HepG2 (cell line): ENCODE data around the gene TAPBP. TPM values are rescaled to one million over a fixed set of nuclear protein-coding genes. Genes with fewer than 3 reads are reported as not detected.

Experiments used
- AKAP8 ChIP-seq: sonication (generic); formaldehyde crosslinking; IDR thresholded peaks from 2 replicates; pipeline ENCODE4 v1.5.1; 2020; ENCODE audit warnings: mild to moderate bottlenecking, missing genetic modification reagents
- CCAR2 ChIP-seq: fragments of 200-400 bp; formaldehyde crosslinking; optimal IDR thresholded peaks from 2 replicates; pipeline ENCODE3; 2018; ENCODE audit warnings: low read depth, mild to moderate bottlenecking, low read length, moderate library complexity
- KLF13 ChIP-seq: sonication (generic); formaldehyde crosslinking; IDR thresholded peaks from 2 replicates; pipeline ENCODE4 v1.4.0; 2020; ENCODE audit warnings: mild to moderate bottlenecking, missing genetic modification reagents
- MAFG ChIP-seq: sonication (generic); formaldehyde crosslinking; IDR thresholded peaks from 2 replicates; pipeline ENCODE4 v1.5.1; 2020; ENCODE audit warnings: mild to moderate bottlenecking, missing genetic modification reagents
- SSRP1 ChIP-seq: IDR thresholded peaks from 2 replicates; pipeline ENCODE4 v1.6.1; 2016; ENCODE audit warnings: control low read depth
- ZFP37 ChIP-seq: sonication (generic); formaldehyde crosslinking; IDR thresholded peaks from 2 replicates; pipeline ENCODE4 v1.4.0; 2020; ENCODE audit warnings: missing genetic modification reagents, borderline replicate concordance
- ZNF501 ChIP-seq: sonication (generic); formaldehyde crosslinking; IDR thresholded peaks from 2 replicates; pipeline ENCODE4 v1.5.1; 2020; ENCODE audit warnings: mild to moderate bottlenecking, moderate library complexity, missing genetic modification reagents
- ZNF776 ChIP-seq: sonication (generic); formaldehyde crosslinking; IDR thresholded peaks from 2 replicates; pipeline ENCODE4 v1.4.0; 2020; ENCODE audit warnings: mild to moderate bottlenecking, missing genetic modification reagents
- polyA plus RNA-seq, 8 experiments: library from polyadenylated mRNA; depleted of rRNA in 3 of 8; stranded (reverse) in 7 of 8; unstranded in 1 of 8; fragments of >200 nt; fragmentation: Illumina TruSeq in 4 of 8; extraction: Trizol in 4 of 8; gene quantifications; 2 replicates each; pipeline versions ENCODE4 v1.2.1 to v1.2.3, GENCODE V29; 2011 to 2016; ENCODE audit warnings: low read depth in 4 of 8, missing spikeins in 1 of 8, mixed read lengths in 1 of 8; ENCODE audit not compliant: insufficient read depth in 1 of 8
- total RNA-seq, 5 experiments: library from RNA; depleted of rRNA; stranded (reverse); fragments of >200 nt; fragmentation: Illumina TruSeq; extraction: Trizol; gene quantifications; 2 replicates each; pipeline ENCODE4 v1.2.3, GENCODE V29; 2016; ENCODE audit warnings: low read depth in 1 of 5
- TF ChIP-seq, protein P1 (sequence below): sonication (generic); formaldehyde crosslinking; IDR thresholded peaks from 2 replicates; pipeline ENCODE4 v1.4.0; 2020; ENCODE audit warnings: missing genetic modification reagents
- TF ChIP-seq, protein P2 (sequence below): sonication (generic); formaldehyde crosslinking; IDR thresholded peaks from 2 replicates; pipeline ENCODE4 v1.5.1; 2020; ENCODE audit warnings: missing genetic modification reagents, mild to moderate bottlenecking, borderline replicate concordance
- TF ChIP-seq, protein P3 (sequence below): IDR thresholded peaks from 2 replicates; pipeline ENCODE4 v1.6.1; 2016; ENCODE audit warnings: missing biosample characterization, missing genetic modification reagents, low read depth
- TF ChIP-seq, protein P4 (sequence below): sonication (generic); formaldehyde crosslinking; IDR thresholded peaks from 2 replicates; pipeline ENCODE4 v1.4.0; 2020; ENCODE audit warnings: mild to moderate bottlenecking, low read depth, missing genetic modification reagents
- TF ChIP-seq, protein P5 (sequence below): IDR thresholded peaks from 2 replicates; pipeline ENCODE4 v1.6.1; 2016; ENCODE audit warnings: missing genetic modification reagents, missing compliant biosample characterization
- TF ChIP-seq, protein P6 (sequence below): sonication (generic); formaldehyde crosslinking; IDR thresholded peaks from 2 replicates; pipeline ENCODE4 v1.4.0; 2020; ENCODE audit warnings: missing genetic modification reagents

The TAPBP gene
- total and polyA plus RNA-seq, 2 of the 13 experiments (the other 11 are each of a cell fraction or from before 2014, with no cell fraction given) = 27.4 to 32.3 TPM

DNA sequence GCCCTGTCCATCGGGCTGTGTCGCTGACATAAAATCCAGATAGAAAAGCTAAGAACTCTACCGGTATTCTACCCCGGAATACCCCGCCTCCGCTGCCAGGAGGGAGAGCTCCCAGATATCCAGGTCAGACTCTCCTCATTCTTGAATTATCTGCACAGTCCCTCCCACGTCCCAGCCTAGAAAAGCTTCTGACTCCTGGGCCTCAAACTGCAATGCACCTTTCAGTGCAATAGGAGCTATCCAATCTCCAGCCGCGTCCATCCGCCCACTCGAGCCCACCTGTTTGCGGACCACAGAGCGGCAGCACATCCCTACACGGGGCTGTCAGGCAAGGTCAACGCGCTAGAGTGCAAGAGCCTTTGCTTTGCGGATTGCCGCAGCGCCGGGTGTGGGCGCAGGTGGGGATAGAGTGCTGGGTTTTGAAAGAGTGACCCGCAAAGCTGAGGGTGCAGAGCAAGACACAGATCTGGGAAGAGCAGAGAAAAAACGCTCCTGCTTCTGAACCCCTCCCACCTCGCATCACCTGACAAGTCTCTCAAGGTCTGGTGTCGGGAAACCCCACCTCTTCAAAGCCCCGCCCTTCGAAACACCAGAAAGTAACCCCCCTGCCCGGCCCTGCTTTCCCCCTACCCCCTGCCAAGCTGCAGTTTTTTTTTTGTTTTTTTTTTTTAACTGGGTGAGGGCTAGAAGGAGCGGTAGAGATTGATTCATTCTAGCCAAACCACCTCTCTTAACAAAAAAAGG is 1.3 kb downstream of the TAPBP start (continued):
- TF ChIP-seq, protein P1, sequence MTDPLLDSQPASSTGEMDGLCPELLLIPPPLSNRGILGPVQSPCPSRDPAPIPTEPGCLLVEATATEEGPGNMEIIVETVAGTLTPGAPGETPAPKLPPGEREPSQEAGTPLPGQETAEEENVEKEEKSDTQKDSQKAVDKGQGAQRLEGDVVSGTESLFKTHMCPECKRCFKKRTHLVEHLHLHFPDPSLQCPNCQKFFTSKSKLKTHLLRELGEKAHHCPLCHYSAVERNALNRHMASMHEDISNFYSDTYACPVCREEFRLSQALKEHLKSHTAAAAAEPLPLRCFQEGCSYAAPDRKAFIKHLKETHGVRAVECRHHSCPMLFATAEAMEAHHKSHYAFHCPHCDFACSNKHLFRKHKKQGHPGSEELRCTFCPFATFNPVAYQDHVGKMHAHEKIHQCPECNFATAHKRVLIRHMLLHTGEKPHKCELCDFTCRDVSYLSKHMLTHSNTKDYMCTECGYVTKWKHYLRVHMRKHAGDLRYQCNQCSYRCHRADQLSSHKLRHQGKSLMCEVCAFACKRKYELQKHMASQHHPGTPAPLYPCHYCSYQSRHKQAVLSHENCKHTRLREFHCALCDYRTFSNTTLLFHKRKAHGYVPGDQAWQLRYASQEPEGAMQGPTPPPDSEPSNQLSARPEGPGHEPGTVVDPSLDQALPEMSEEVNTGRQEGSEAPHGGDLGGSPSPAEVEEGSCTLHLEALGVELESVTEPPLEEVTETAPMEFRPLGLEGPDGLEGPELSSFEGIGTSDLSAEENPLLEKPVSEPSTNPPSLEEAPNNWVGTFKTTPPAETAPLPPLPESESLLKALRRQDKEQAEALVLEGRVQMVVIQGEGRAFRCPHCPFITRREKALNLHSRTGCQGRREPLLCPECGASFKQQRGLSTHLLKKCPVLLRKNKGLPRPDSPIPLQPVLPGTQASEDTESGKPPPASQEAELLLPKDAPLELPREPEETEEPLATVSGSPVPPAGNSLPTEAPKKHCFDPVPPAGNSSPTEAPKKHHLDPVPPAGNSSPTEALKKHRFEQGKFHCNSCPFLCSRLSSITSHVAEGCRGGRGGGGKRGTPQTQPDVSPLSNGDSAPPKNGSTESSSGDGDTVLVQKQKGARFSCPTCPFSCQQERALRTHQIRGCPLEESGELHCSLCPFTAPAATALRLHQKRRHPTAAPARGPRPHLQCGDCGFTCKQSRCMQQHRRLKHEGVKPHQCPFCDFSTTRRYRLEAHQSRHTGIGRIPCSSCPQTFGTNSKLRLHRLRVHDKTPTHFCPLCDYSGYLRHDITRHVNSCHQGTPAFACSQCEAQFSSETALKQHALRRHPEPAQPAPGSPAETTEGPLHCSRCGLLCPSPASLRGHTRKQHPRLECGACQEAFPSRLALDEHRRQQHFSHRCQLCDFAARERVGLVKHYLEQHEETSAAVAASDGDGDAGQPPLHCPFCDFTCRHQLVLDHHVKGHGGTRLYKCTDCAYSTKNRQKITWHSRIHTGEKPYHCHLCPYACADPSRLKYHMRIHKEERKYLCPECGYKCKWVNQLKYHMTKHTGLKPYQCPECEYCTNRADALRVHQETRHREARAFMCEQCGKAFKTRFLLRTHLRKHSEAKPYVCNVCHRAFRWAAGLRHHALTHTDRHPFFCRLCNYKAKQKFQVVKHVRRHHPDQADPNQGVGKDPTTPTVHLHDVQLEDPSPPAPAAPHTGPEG (CRISPR knock-in tag) = 0 out of 2 replicates have a peak, but pooled peaks have one; percentile 53
- TF ChIP-seq CCAR2 (no peak), KLF13 (CRISPR knock-in tag) (no peak), AKAP8 (CRISPR knock-in tag) (no peak), ZFP37 (CRISPR knock-in tag) (no peak), MAFG (CRISPR knock-in tag) (no peak), SSRP1 (CRISPR knock-in tag) (no peak), ZNF776 (no peak), ZNF501 (CRISPR knock-in tag) (peak; percentile 44; the same call in 1 of the 2 replicates)
- TF ChIP-seq, protein P2, sequence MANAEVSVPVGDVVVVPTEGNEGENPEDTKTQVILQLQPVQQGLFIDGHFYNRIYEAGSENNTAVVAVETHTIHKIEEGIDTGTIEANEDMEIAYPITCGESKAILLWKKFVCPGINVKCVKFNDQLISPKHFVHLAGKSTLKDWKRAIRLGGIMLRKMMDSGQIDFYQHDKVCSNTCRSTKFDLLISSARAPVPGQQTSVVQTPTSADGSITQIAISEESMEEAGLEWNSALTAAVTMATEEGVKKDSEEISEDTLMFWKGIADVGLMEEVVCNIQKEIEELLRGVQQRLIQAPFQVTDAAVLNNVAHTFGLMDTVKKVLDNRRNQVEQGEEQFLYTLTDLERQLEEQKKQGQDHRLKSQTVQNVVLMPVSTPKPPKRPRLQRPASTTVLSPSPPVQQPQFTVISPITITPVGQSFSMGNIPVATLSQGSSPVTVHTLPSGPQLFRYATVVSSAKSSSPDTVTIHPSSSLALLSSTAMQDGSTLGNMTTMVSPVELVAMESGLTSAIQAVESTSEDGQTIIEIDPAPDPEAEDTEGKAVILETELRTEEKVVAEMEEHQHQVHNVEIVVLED (CRISPR knock-in tag) = peak; percentile 40; the same call in 1 of the 2 replicates
- TF ChIP-seq, protein P3, sequence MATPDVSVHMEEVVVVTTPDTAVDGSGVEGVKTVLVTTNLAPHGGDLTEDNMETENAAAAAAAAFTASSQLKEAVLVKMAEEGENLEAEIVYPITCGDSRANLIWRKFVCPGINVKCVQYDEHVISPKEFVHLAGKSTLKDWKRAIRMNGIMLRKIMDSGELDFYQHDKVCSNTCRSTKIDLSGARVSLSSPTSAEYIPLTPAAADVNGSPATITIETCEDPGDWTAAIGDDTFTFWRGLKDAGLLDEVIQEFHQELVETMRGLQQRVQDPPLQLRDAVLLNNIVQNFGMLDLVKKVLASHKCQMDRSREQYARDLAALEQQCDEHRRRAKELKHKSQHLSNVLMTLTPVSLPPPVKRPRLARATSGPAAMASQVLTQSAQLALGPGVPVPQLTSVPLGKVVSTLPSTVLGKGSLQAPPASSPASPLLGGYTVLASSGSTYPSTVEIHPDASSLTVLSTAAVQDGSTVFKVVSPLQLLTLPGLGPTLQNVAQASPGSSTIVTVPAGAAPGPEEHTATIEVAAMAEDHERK (CRISPR knock-in tag) = peak; percentile 17; the same call in 1 of the 2 replicates
- TF ChIP-seq, protein P4, sequence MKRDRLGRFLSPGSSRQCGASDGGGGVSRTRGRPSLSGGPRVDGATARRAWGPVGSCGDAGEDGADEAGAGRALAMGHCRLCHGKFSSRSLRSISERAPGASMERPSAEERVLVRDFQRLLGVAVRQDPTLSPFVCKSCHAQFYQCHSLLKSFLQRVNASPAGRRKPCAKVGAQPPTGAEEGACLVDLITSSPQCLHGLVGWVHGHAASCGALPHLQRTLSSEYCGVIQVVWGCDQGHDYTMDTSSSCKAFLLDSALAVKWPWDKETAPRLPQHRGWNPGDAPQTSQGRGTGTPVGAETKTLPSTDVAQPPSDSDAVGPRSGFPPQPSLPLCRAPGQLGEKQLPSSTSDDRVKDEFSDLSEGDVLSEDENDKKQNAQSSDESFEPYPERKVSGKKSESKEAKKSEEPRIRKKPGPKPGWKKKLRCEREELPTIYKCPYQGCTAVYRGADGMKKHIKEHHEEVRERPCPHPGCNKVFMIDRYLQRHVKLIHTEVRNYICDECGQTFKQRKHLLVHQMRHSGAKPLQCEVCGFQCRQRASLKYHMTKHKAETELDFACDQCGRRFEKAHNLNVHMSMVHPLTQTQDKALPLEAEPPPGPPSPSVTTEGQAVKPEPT (CRISPR knock-in tag) = 0 out of 2 replicates have a peak, but pooled peaks have one; percentile 45
- TF ChIP-seq, protein P5, sequence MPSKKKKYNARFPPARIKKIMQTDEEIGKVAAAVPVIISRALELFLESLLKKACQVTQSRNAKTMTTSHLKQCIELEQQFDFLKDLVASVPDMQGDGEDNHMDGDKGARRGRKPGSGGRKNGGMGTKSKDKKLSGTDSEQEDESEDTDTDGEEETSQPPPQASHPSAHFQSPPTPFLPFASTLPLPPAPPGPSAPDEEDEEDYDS = peak; percentile 41; the same call in 1 of the 2 replicates
- TF ChIP-seq, protein P6, sequence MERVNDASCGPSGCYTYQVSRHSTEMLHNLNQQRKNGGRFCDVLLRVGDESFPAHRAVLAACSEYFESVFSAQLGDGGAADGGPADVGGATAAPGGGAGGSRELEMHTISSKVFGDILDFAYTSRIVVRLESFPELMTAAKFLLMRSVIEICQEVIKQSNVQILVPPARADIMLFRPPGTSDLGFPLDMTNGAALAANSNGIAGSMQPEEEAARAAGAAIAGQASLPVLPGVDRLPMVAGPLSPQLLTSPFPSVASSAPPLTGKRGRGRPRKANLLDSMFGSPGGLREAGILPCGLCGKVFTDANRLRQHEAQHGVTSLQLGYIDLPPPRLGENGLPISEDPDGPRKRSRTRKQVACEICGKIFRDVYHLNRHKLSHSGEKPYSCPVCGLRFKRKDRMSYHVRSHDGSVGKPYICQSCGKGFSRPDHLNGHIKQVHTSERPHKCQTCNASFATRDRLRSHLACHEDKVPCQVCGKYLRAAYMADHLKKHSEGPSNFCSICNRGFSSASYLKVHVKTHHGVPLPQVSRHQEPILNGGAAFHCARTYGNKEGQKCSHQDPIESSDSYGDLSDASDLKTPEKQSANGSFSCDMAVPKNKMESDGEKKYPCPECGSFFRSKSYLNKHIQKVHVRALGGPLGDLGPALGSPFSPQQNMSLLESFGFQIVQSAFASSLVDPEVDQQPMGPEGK (CRISPR knock-in tag) = peak; percentile 55
